Small intestine (tissue), 7 donors: Measurements from ENCODE around the gene VAMP8. TPM values are rescaled to one million over a fixed set of nuclear protein-coding genes. Genes with fewer than 3 reads are reported as not detected.

ENCODE experiments used
- DNase-seq, 2 donors: peaks; one replicate each; pipeline versions ENCODE4 v3.0.0 to v3.0.0-alpha.2; 2013
- FAIRE-seq: peaks from 2 replicates; lab custom pipeline; 2012; peaks lifted over from hg19 to GRCh38; lab: Jason Lieb, UNC
- H3K27ac ChIP-seq, 3 donors: one replicate each; pipeline ENCODE4 v1.5.1; 2013; ENCODE audit warnings: low read length in 2 of 3, mild to moderate bottlenecking in 2 of 3, control low read depth in 1 of 3, inconsistent platforms in 1 of 3, low read depth in 1 of 3, moderate library complexity in 1 of 3
- H3K27me3 ChIP-seq, 3 donors: one replicate each; pipeline ENCODE4 v1.6.1; 2013; ENCODE audit warnings: low read length in 3 of 3, inconsistent platforms in 1 of 3; ENCODE audit not compliant: control insufficient read depth in 3 of 3, insufficient read depth in 3 of 3
- H3K36me3 ChIP-seq, 3 donors: one replicate each; pipeline ENCODE4 v1.6.1; 2013; ENCODE audit warnings: low read length in 3 of 3, inconsistent platforms in 1 of 3, low read depth in 1 of 3, mild to moderate bottlenecking in 1 of 3, moderate library complexity in 1 of 3; ENCODE audit not compliant: control insufficient read depth in 3 of 3, insufficient read depth in 2 of 3
- H3K4me1 ChIP-seq, 3 donors: one replicate each; pipeline ENCODE4 v1.6.1; 2013; ENCODE audit warnings: low read length in 2 of 3, inconsistent platforms in 1 of 3, low read depth in 1 of 3, mild to moderate bottlenecking in 1 of 3, moderate library complexity in 1 of 3; ENCODE audit not compliant: control insufficient read depth in 3 of 3, insufficient read depth in 2 of 3
- H3K4me3 ChIP-seq, 3 donors: one replicate each; pipeline ENCODE4 v1.5.1; 2013; ENCODE audit warnings: low read length in 3 of 3, control low read depth in 1 of 3, inconsistent platforms in 1 of 3, low read depth in 1 of 3, mild to moderate bottlenecking in 1 of 3, moderate library complexity in 1 of 3
- H3K9me3 ChIP-seq, 2 donors: one replicate each; pipeline ENCODE4 v1.6.1; 2013; ENCODE audit warnings: low read depth in 1 of 2, low read length in 1 of 2; ENCODE audit not compliant: control insufficient read depth in 2 of 2, insufficient read depth in 1 of 2
- WGBS, 3 donors: extraction: QIAGEN DNeasy Blood & Tissue Kit; methylation state at CpG; one replicate each; pipeline ENCODE4 v1.1.7; 2013; 5-methylcytosine and 5-hydroxymethylcytosine counted together
- polyA plus RNA-seq, 4 donors: library from polyadenylated mRNA; stranded (reverse) in 3 of 4; unstranded in 1 of 4; fragments of 200-250 nt in 3 of 4; fragments of 120-200 nt in 1 of 4; gene quantifications; one replicate each; pipeline versions ENCODE4 v1.2.1 to v1.2.3, GENCODE V29; 2013
- donor health status: healthy with polysubstance abuse.
- donor health status: control.
- donor health status: control.
- donor health status: Bipolar disorder and iron deficiency.
- donor health status: healthy.

The VAMP8 gene
- polyA plus RNA-seq, 4 donors, result 183 to 1,108 (median 619) TPM

- Histone ChIP-seq H3K36me3 (peaks cover 0 to 42% (median 11%) of the 10 kb centered on the region in 3 donors), H3K27me3 (no peaks in the 10 kb centered on the region), H3K9me3 (no peaks in the 10 kb centered on the region), H3K27ac (peak overlapping the region in 1 of 3 donors; percentile 61), H3K4me1 (peaks cover 5 to 41% (median 5%) of the 10 kb centered on the region in 3 donors), H3K4me3 (peak overlapping the region in 2 of 3 donors; percentile 78 to 81)
- 62 to 74% (median 71%) methylated on average over 6 of the region's 6 CpGs for WGBS, 3 donors
- DNase-seq, result no peak
- no peak for FAIRE-seq
These were observed 2.0 kb downstream of the VAMP8 start for GRCh38 chr2:85579266-85579935.

GRCh38 chr2:85580206-85580605 lies 2.8 kb downstream of the VAMP8 start:
- WGBS, 3 donors, result 85 to 97% (median 96%) methylated on average over 3 of the region's 3 CpGs
- peaks cover 0 to 42% (median 11%) of the 10 kb centered on the region in 3 donors for H3K36me3 ChIP-seq
- no peaks in the 10 kb centered on the region for H3K27me3 ChIP-seq
- H3K9me3 ChIP-seq, result no peaks in the 10 kb centered on the region
- no peak overlapping the region for H3K27ac ChIP-seq
- FAIRE-seq (no peak), DNase-seq (no peak)
- peaks cover 5 to 48% (median 5%) of the 10 kb centered on the region in 3 donors for H3K4me1 ChIP-seq
- H3K4me3 ChIP-seq, result no peak overlapping the region

- H3K36me3 ChIP-seq, result peaks cover 0 to 42% (median 11%) of the 10 kb centered on the region in 3 donors
- 73 to 91% (median 78%) methylated on average over 1 of the region's 1 CpG for WGBS, 3 donors
- peaks cover 7 to 46% (median 16%) of the 10 kb centered on the region in 3 donors for H3K4me1 ChIP-seq
- no peak for DNase-seq
- H3K4me3 ChIP-seq, result no peak overlapping the region
- H3K27me3 ChIP-seq, result no peaks in the 10 kb centered on the region
- H3K9me3 ChIP-seq, result no peaks in the 10 kb centered on the region
- H3K27ac ChIP-seq, result no peak overlapping the region
- FAIRE-seq, result no peak
These were observed 5.1 kb downstream of the VAMP8 start for GRCh38 chr2:85582492-85582891.

- DNase-seq, result peak; percentile 37 to 45
- Histone ChIP-seq H3K4me1 (peaks cover 7 to 40% (median 16%) of the 10 kb centered on the region in 3 donors), H3K27me3 (no peaks in the 10 kb centered on the region)
These were observed 6.4 kb downstream of the VAMP8 start for GRCh38 chr2:85583667-85584353.

DNA sequence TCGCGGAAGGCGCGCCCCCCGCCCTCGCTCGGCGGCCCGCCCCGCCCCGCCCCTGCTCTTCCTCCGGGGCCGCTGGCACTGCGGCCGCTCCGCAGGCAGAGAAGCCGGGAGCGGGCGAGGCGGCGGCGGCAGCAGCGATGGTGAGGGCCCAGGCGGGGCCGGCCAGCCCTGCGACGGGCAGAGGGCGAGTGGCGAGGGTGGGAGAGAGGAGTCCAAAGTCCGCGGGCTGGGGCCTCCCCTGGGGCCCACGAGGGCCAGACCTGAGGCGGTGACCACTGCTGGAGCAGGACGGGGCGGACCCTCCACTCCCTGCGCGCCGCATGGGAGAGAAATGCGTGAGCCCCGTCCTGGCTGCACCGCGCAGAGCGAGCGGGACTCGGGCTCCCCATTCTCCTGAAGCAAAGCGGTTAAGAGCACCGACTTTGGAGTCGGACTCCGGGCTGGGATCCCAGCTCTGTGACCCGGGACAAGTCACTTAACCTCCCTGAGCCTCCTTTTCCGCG lies 7.0 kb downstream of the VAMP8 start, which contains the start of gene VAMP5:
Gene VAMP5, plus strand, starts transcription at position 78 of the 503 bp plus-strand sequence. Its CDS starts 60 bp downstream, at position 138.
- no peaks in the 10 kb centered on the region for H3K27me3 ChIP-seq
- no peak for FAIRE-seq

More at GRCh38 chr2:85583667-85584353, 6.4 kb downstream of the VAMP8 start:
- peak overlapping the region; percentile 42 to 66 (median 47) for H3K4me3 ChIP-seq
- no peaks in the 10 kb centered on the region for H3K9me3 ChIP-seq
- H3K36me3 ChIP-seq, result peaks cover 0 to 41% (median 11%) of the 10 kb centered on the region in 3 donors
- FAIRE-seq, result no peak
- peak overlapping the region; percentile 93 to 98 (median 94) for H3K27ac ChIP-seq
- 20 to 22% (median 21%) methylated on average over 15 to 16 of the region's 16 CpGs for WGBS, 3 donors

DNA sequence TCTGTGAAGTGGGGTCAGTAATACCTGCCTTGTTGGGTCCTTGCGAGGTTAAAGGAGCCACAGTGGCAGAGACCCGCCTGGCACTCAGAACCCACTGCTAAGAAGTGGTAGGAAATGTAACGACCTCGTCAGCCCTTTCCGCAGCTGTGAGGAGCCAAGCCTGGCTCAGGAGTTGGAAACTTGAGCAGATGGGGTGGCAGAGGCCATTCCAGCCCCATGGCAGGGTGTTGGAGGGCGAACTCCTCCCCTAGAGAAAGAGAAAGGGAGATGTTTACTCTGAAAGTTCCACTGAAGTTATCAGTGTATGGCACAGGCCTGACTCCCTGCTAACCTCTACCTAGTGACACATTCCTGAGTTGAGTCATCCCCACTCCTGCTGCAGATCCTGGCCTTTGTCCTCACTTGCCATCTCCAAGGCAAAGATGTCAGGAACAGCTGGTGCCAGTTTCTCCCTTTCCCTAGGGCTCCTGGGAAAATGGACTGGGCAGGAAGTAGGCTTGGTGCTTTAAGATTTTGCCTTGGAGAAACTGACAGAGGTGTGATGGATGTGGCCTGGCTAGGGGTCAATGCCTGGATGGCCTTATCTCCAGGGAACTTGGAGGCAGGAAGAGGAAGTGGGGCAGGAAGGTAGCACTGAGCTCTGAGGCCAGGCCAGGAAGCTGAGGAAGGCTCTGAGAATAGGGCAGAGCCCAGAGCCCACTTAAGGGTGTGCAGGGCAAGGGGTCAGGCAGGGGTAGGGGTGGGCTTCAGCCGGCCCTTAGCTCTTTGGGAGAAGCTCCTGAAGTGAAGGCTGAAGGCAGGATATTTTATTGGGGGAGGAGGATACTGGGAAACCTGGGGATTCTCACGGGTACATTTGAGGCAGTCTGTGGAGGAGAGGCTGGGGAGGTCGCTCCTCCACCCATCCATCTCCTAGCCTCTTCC lies 7.7 kb downstream of the VAMP8 start:
- H3K9me3 ChIP-seq, result no peaks in the 10 kb centered on the region
- H3K4me3 ChIP-seq, result peak overlapping the region; percentile 45 to 66 (median 47)
- 14 to 22% (median 20%) methylated on average over 9 of the region's 9 CpGs for WGBS, 3 donors
- FAIRE-seq (no peak), DNase-seq (peak; percentile 93 to 98)
- peaks cover 0 to 30% (median 11%) of the 10 kb centered on the region in 3 donors for H3K36me3 ChIP-seq
- no peaks in the 10 kb centered on the region for H3K27me3 ChIP-seq
- H3K4me1 ChIP-seq, result peaks cover 4 to 27% (median 16%) of the 10 kb centered on the region in 3 donors
- peak overlapping the region; percentile 93 to 98 (median 94) for H3K27ac ChIP-seq

More for the DNA sequence above, 7.0 kb downstream of the VAMP8 start, which contains the start of gene VAMP5:
- no peaks in the 10 kb centered on the region for H3K9me3 ChIP-seq
- WGBS, 3 donors, result 0 to 6% (median 5%) methylated on average over 38 to 52 of the region's 52 CpGs
- H3K36me3 ChIP-seq, result peaks cover 0 to 36% (median 11%) of the 10 kb centered on the region in 3 donors
- H3K4me3 ChIP-seq, result peak within 1 kb of the TSS; percentile 45 to 66 (median 47)
- DNase-seq, result peak; percentile 65 to 89
- peaks cover 5 to 34% (median 16%) of the 10 kb centered on the region in 3 donors for H3K4me1 ChIP-seq
- H3K27ac ChIP-seq, result peak within 1 kb of the TSS; percentile 93 to 98 (median 94)

DNA sequence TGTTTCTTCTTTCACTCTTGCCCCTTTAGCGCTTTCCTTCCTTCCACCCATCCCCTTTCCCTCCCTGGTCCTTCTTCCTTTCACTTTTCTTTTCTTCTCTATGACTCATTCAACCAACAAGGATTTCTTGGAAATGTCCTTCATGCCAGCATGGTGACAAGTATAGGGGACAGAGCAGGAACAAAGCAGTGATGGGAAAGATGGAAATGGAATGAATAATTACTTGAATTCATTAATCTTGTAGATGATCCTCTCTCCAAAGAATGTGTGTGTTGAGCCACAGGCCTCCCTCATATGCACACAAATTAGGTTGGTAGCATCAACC lies 8.4 kb downstream of the VAMP8 start:
- Histone ChIP-seq H3K27ac (peak overlapping the region; percentile 87 to 94 (median 93)), H3K27me3 (no peaks in the 10 kb centered on the region), H3K4me1 (peaks cover 4 to 24% (median 16%) of the 10 kb centered on the region in 3 donors), H3K9me3 (no peaks in the 10 kb centered on the region), H3K4me3 (peak overlapping the region in 1 of 3 donors; percentile 4), H3K36me3 (peaks cover 0 to 27% (median 8%) of the 10 kb centered on the region in 3 donors)
- WGBS, 3 donors, result 21 to 55% (median 22%) methylated on average over 1 of the region's 1 CpG
- DNase-seq, result peak; percentile 51 to 83
- FAIRE-seq, result no peak
